ENCODE results near the gene PIEZO2.

The PIEZO2 gene

DNA sequence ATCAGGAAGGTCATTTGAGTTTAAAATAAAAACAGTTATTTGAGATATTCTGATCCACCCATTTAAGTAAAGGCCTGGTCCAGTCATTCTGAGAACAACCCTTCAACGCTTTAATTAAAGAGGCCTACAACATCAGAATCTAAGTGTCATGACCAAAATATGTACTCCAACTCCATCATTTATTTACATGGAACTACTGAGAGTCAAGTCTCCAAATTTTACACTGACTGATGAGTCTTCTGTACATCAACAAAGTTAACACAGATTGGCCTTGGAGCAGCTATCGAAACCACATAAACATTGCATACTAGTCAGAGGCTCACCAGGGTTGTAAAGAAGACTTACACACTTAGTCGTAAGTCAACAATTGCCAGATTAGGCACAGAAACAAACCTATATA lies 37.1 kb downstream of the PIEZO2 start:
- no peak for DNase-seq

DNA sequence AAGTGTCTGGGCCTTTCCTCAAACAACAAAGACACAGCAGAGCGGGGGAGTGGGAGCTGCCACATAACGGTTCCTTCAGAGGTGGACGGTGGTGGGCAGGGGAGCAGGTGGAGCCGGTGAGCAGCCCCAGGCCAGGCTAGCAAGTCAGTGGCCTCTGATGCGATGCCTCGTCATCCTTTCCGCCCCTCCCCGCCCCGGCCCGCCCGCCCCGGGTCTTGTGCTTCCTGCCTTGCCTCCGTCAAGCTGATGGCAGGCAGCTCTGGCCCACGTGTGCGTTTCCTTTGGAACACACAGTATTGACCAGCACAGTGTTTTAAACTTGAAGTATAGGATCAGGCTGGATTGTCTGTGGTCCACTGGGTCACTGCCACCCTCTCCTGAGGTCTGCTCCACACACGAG lies 38.9 kb downstream of the PIEZO2 start:
- no peak for DNase-seq

DNA sequence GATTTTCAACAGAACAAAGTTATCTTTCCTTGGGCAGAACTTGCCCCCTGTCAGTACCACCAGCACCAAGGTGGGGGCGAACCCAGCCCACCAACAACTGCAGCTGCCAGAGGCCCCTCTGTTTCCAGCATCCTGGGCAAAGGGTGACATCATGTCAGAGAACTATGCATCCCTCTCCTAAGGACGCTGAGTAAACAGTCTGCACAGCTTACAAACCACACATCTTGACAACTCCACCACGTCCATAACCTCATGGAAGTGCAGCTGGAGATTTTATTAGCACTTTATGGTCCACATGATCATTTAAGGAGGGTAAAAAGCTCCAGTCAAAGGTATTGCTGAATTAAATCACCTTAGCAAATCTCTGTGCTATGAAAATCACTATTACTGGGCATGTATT lies 40.4 kb downstream of the PIEZO2 start:
- DNase-seq, result no peak

DNA sequence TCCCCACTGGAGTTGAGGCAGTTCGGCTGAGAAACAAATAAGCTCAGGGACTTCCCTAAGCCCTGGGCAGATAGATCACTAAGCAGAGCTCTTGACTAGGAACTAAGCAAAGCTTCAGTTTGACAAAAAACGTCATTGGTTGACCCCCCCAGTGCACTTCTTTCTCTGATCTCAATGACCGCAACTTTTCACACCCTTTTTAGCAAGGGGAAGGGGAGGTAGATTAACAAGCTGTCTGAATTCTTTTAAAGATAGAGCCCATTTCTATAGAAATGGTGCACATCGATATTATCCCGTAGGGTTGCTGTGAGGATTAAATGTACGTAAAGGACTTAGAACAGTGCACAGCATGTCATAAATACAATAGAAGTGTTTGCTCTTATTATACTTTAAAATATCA lies 42.5 kb downstream of the PIEZO2 start:
- no peak for DNase-seq

DNA sequence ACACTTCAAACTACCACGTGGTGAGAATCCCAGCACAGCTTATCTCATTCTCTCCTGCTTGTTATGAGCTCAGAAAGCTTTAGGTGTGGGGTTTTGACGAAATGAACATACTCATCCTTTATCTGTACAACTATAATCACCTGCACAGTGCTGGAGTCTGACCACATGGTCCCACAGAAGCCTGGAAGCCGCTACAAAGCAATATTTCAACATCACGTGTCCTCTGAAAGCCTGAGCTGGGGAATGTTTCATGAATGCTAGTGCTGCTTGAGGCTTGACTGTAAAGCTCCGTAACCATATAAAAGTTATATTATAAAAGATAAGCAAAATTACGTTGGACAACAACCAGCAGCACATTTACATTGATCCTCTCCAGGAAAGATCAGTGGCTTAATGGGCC lies 43.9 kb downstream of the PIEZO2 start:
- DNase-seq, result no peak

DNA sequence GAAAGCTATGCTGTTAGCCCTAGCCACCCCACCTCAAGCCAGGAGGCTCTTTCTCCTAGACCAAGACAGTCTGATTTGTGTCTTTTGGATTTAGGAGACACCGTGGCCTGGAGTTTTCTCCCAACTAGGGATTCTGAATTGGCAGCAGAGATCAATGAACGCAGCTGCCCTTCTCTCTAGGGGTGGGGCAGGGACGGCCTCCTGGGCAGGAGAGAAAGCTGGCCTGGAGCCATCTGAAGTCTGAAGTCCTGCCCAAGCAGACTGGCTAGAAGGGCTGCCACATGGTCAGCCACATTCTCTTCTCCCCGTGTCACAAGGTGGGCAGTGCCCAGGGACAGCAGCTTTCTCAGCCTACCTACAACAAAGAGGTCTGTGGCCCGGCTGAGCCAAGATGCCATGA lies 45.1 kb downstream of the PIEZO2 start:
- no peak for DNase-seq

DNA sequence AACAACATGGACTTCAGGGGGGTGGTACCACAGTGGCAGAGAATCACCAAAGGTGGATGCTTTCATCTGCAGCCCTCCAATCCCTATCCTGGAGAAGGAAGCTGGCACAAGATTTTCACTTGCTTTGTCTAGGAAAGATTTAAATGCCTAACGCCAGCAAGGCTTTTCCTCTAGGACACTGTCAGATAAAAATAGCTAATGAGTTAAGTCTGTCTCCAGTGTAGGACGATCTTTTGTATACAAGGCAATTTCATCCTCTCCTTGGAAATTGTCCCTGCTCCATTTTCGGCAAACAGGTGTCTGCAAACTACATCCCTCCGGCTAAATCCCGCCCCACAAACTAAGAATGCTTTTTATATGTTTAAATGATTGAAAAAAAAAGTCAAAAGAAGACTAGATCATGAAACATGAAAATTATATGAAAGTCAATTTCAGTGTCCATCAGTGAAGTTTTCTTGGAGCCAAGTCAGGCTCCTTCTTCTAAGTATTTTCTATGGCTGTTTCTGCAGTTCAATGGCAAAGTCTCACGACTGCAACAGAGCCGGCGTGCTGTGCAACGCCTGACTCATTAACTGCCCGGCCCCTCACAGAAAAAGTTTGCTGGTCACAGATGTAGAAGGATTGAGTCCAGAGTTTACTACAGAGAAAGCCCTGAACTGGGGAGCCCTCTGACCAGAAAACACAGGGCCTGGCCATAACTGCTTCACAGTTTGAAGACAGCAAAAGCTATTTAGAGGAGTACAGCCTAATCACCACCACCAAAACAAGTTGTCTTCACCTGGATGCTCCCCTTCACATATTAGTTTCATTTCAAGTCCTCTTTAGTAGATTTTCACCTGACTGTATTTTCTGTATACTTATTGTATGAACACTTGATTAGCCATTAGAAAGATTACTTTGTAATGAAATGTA lies 52.3 kb downstream of the PIEZO2 start:
- no peak for DNase-seq

DNA sequence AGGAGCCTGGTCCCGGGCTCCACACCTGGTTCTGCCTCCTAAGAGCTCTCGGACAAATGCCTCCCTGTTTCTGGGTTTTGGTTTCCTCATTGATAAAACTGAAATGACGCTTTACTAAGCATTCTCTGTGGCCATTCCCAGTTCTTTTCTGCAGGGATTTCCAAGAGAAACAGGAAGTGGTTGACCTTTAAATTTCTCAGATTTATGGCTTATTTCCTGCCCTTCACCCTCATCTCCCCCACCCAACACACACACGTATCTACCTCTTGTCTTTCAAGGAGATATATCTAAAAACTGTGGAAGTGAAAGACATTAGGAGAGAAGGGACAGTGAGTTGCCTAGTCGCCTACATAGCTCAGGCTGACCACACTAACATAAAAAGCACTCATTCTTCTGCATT lies 53.0 kb downstream of the PIEZO2 start:
- DNase-seq, result no peak

DNA sequence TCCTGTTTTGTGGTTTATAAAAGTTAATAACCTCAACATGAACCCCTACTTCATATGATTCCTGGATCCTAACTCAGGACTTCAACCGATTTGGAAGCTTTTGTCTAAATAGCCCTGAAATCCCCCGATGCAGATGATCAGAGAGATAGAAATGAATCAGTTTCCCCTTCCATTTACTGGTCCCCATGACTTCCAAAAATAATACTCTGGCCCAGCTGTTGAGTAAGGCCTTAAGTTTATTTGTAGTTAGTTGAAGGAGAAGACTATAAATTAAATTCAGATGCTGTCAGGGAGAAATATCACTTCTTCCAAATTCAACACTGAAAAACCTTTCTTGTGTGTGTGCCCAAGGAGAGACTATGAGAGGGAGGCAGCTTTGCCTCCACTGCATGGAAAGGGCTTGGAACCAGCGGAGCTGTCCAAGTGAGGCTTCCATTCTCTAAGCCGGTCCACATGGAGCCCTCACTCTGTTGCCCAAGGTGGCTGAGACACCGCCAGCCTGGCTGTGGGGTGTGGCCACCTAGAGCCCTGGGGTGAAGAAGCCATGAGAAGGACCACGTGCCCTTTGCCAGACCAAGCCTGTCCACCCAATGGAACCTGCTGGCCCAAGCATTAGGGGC lies 53.6 kb downstream of the PIEZO2 start:
- no peak for DNase-seq

DNA sequence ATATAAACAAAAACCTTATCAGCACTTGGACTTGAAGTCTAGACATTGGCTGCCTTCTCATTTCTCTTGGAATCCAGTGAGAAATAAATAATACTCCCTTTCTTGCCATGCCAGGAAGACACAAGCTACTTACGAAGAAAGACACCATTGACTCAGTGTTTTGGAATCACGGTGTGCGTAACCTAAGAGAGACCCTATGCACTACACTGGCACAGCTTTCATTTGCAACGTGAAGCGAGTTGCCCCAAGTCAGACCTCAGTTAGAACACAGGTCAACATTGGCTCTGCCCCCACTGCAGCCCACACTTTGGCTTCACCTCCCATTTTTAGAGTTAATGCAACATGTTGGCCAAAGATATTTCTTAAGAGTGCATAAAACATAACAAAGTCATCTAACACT lies 54.2 kb downstream of the PIEZO2 start:
- no peak for DNase-seq

DNA sequence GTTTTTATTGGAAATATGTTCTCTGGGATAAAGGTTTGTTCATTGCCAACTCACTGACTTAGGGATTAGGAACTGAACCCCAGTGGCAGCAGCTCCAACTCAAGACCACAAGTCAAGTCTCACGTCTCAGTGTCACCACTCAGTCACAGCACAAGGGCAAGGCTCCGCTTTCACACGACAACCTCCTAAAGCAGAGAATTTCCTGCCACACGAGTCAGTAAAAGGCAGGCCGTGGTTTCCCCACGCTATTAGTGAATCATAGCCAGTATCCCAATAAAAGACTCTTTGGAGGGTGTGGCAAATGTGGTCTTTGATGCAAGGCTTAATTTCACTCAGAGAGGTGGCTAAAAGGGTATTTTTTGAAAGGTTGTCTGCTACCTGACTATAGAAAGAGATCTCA lies 57.6 kb downstream of the PIEZO2 start:
- DNase-seq, result no peak

DNA sequence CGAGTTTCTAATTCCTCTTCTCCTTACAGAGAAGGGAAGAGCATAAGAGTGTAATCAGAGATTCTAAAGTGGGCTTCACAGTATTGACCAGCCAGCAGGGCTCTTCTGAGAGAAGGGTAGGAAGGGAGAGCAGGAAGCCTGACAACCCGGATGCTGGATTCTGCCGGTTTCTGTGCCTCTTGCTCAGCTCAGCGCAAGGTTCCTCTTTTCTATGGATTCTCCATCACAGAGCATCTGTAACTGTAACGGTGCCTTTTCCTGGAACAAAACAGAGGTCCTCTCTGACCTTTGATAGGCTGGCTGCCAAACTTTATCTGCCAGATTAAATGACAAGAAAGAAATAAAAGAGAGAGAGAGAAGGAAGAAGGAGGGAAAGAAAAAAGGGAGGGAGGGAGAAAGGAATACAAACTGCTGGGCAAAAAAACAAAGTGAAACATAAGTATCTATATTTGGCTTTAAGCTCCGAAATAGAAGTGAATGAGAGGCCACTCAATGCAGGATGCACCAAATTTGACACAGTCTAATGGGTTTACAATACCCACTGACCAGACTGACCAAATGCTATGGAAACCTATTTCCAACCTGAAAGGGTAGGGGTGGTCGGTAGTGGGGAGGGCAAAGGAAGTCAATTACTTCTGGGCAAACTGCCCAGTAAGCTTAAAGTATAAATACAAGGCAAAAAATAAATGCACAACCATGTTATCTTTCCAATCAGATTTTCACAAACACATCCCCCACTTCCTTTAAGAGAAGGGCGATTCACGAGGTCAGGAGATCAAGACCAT lies 59.2 kb downstream of the PIEZO2 start:
- DNase-seq, result no peak

DNA sequence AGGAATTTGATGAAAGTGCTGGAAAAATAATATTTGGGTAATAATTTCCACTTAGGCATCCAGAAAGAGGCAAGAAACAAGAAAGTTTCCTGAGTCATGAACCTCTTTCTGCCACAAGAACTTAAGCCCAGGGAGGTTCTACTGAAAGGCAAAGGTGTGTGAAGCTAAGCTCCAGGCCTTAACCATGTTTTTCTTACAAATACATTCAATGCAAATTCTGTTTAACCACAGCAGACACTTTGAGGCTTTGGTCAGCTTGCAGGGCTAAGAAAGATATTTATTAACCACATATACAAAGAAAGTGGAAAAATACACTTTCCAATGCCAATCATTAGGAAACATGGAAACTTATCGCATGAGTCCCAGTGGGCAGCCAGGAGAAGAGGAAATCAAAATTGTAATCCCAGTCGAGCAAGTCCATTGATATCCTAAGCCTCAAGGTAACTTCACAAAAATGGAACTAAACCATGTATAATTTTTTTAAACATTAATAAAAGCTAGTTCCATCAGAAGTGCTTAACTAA lies 68.3 kb downstream of the PIEZO2 start:
- DNase-seq, result no peak

DNA sequence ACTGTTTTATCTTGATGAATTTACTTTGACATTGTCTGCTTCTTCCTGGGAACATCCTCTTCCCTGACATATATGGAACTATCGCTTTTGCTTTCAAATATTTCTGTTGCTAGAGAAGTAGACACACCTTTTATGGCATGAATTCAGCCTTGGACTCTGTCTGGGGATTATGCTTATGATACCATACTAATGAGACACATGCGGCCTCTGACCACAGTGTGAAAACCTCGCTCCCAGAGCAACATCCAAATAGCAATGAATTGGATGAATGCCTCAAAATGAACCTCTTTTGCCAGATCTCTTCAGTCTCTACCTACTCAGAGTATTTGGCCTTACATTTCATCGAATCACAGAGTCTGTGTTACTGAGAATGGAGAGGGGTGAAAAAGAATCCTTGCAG lies 70.9 kb downstream of the PIEZO2 start:
- DNase-seq, result no peak

DNA sequence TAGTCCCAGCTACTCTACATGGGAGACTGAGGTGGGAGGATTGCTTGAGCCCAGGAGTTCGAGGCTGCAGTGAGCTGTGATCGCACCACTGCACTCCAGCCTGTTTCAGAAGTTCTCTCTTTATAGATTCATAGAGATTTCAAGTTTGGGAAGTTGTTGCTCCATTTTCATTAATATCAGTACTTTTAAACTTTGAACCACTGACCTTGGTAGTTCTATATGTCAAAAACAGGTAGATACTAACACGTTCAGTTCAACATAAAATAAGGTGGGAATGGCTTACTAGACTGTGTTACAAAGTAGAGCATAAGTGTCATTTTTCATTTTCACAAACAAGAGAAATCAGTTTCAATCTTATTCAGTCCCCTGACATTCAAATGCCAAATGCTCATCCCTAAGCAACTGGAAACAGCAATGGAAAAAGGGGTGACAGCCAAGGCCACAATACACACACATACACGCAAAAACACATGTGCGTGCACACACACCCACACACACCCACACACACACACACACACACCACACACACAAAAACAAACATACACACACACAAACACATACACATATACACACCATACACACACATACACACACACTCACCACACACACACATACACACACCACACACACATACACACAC lies 71.7 kb downstream of the PIEZO2 start:
- DNase-seq, result no peak

DNA sequence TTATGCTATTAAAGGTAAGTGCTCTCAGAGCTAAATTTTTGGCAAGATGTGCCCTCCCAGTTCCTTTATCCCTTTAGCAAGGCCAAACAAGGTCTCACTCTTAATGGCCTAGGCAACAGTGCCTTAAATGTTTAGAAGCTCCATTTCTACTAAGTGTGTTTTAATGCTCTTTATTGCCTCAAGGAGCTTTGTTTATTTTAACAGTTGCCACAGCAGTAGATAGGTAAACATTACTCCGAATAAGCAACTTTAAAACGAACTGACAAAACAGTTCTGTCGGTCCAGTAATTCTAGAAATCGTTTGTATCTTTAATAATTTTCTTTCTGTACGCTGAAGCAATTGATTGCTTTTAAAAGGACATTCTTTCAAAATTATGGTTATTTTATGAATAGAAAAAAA lies 74.5 kb downstream of the PIEZO2 start:
- DNase-seq, result no peak

DNA sequence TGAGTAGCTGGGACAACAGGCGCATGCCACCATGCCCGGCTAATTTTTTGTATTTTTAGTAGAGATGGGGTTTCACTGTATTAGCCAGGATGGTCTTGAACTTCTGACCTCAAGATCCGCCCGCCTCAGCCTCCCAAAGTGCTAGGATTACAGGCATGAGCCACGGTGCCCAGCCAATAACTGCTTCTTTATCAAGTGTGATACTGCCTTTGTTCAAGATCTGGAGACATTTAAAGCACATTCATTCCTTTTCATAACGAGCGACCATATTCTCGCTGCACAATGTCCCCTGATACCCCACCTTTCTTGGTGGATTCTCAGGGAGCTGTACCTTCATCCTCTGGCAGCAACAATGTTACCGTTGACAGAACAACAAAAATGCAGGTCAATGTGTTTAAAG lies 75.4 kb downstream of the PIEZO2 start:
- no peak for DNase-seq

DNA sequence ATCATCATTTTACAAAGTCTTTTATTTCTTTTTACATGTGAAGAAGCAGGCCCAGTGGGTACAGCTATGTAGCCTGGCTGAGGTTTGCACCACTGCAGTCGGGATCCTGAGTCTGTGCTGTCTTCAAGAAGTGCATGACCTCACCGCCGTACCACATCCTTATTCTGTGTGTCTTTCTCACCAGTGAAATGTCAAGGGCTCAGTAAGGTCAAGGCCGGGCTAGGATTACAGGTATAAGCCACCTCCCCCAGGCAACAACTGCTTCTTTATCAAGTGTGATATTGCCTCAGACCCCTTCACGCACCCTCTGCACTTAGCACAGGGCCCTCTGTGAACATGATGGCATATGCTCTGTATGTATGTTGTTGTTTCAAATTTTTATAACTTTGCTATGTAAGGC lies 76.7 kb downstream of the PIEZO2 start:
- DNase-seq, result no peak

DNA sequence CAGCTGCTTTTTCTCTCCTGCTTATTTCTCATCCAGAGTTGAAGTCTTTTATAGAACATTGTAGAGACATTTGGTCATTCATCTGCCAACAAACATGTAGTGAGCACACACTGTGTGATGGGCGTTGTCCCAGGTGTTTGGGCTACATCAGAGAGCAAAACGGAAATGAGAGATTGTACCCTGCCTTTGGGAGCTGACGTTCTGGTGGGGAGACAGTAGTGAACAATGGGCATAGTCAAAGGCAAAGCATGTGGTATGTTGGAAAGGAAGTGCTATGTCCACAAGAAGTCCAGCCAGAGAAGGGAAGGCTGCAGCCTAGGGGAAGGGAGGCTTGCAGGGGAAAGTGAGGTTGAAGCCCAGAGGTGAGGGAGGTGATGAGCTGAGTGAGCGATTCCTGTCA lies 78.1 kb downstream of the PIEZO2 start:
- no peak for DNase-seq

DNA sequence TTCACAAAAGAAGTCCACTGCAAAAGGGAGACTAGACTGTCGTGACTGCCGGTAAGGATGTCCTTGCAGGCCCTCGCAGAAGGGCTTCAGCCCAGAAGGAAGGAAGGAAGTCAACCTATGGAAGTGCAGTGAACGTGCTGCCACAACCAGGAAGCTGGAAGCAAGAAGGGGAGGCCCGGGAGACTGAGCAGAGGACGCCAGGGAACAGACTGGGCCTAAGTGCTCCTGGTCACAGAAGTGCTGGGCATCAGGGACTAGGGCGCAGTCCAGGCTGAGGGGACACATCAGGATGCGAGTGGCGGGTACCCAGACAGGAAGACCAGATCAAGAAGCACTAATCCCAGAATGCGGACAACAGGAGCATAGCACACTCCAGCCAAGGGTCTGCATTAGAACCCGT lies 78.8 kb downstream of the PIEZO2 start:
- DNase-seq, result no peak

DNA sequence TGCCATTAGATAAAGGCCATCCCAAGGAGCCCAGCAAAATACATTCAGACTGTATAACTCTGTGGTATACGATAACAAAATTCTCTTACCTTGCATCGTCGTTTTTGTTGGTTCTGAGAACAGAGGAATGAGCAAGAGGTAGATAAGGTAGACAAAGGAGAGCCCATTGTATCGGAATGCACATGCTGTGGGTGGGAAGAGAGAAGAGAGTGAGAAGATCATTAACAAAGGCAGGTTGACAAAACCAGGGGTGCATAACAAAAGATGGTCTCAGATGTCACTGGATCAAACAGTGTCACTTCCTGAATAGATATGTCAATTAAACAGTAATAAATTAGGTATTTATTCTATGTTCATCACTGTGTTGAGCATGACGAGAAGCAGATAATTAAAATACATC lies 83.3 kb downstream of the PIEZO2 start:
- DNase-seq, result no peak

DNA sequence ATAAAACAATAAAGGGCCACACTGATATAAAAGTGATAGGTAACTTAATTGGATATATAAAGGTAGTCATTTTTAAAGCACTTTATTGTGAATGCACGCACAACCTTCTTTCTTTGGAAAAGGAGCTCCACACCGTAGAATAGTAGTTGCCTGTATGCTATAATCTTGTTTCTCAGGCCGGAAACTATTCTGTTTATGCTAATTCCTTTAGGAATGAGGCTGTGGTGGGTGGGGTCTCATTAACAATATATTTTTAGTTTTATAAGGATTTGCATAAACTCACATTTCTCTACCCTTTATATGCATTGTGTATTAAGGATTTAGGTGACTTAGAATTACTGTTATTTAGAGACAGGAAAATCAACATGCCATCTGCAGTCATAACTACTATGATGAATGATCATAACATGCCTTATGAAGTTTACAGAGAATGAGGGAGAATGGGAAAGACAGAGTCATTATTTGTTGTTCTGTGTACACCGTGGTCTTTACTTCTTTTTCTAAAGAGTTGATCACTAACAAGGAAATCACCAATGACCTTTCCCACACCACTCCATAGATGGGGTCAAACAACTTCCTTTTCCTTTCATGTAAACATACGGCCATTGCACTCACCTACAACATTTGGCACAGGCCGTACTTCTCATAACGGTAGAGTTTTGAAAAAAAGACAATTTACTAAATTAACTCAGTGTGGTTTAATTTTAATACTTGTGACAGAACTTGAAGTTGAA lies 84.5 kb downstream of the PIEZO2 start:
- DNase-seq, result no peak

All from cerebellar nuclear complex (tissue), 1 donor.